ENCODE results near the gene CYB561D1. TPM values are rescaled to one million over a fixed set of nuclear protein-coding genes. Genes with fewer than 3 reads are reported as not detected.

Gene CYB561D1
- total and polyA plus RNA-seq, 2 of the 13 experiments (the other 11 are each of a cell fraction or from before 2014, with no cell fraction given), result 3.9 to 4.1 TPM

DNA sequence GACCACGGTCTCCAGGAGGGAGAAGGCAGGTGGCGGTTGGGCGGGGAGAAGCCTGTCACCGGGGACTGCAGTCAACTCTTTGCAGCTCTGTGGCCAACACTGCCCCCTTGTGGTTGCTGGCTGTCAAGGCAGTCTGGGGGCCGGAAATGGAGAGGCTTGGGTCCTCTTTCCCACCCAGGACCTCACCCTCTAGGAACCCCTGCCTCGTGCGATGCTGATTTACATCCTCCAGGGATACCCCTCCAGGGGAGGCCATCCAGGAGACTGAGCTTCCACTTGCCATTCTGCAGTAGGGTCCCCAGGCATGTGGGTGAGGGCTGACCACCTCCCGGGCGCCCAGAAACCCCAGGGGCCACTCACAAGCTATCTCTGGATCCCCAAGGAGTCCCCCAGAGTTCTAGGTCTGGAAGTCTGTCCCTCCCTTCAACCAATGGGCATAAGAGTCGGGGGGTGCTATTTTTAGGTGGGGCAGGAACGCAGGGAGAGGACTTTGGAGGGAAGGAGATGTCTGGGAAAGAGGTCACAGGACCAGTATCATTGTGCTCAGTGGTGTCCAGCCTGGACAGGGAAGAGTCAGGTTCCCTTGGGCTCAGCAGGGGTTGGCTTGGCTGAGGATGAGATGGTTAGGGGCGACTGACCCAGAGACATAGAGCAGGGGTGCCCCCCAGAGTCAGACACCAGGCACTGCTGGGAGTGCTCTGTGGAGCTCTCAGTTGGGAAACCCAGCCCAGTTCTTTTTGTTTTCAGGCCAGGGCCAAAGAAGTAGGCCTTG lies 38.7 kb downstream of the CYB561D1 start:
- CTCF ChIA-PET (ENCODE audit: low intra/inter-chr PET ratio, low total read pairs), result interaction anchor here (0.7 to 4.5 kb wide), 6 partner anchors 30 to 269 kb away, joined by 3 to 81 read pairs (median 20); partner anchors contain the start of gene CYB561D1
- peaks cover 8 to 46% of the 10 kb centered on the region in 2 experiments; a peak in 4 of 5 replicates for H3K27me3 ChIP-seq (ENCODE audit: control insufficient read depth in 1 of 2, insufficient read depth in 2 of 2, low read length in 2 of 2)
- TF ChIP-seq TARDBP (CRISPR knock-in tag; IDR thresholded peaks at IDR 0.05) (0 out of 2 replicates have a peak, but pooled peaks have one; percentile 29), RAD51 (IDR thresholded peaks at IDR 0.05; ENCODE audit: borderline replicate concordance) (no peak), KDM3A (CRISPR knock-in tag; IDR thresholded peaks at IDR 0.05; ENCODE audit: low read depth) (0 out of 2 replicates have a peak, but pooled peaks have one; percentile 28), TBX2 (CRISPR knock-in tag; IDR thresholded peaks at IDR 0.05; ENCODE audit: borderline replicate concordance) (peak; percentile 43; the same call in 1 of the 2 replicates), ZFX (CRISPR knock-in tag; IDR thresholded peaks at IDR 0.05; ENCODE audit: low read depth) (0 out of 2 replicates have a peak, but pooled peaks have one; percentile 40), ZNF773 (CRISPR knock-in tag; IDR thresholded peaks at IDR 0.05; ENCODE audit: borderline replicate concordance) (no peak), ZNF230 (CRISPR knock-in tag; IDR thresholded peaks at IDR 0.05) (0 out of 2 replicates have a peak, but pooled peaks have one; percentile 26), ZNF253 (CRISPR knock-in tag; IDR thresholded peaks at IDR 0.05; ENCODE audit: borderline replicate concordance) (no peak), GTF3A (CRISPR knock-in tag; conservative IDR thresholded peaks at IDR 0.05) (0 out of 2 replicates have a peak, but pooled peaks have one; percentile 43)
- TF ChIP-seq, protein P1, sequence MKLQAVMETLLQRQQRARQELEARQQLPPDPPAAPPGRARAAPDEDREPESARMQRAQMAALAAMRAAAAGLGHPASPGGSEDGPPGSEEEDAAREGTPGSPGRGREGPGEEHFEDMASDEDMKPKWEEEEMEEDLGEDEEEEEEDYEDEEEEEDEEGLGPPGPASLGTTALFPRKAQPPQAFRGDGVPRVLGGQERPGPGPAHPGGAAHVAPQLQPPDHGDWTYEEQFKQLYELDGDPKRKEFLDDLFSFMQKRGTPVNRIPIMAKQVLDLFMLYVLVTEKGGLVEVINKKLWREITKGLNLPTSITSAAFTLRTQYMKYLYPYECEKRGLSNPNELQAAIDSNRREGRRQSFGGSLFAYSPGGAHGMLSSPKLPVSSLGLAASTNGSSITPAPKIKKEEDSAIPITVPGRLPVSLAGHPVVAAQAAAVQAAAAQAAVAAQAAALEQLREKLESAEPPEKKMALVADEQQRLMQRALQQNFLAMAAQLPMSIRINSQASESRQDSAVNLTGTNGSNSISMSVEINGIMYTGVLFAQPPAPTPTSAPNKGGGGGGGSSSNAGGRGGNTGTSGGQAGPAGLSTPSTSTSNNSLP (IDR thresholded peaks at IDR 0.05; ENCODE audit: low read depth, low read length), result no peak
- TF ChIP-seq, protein P2, sequence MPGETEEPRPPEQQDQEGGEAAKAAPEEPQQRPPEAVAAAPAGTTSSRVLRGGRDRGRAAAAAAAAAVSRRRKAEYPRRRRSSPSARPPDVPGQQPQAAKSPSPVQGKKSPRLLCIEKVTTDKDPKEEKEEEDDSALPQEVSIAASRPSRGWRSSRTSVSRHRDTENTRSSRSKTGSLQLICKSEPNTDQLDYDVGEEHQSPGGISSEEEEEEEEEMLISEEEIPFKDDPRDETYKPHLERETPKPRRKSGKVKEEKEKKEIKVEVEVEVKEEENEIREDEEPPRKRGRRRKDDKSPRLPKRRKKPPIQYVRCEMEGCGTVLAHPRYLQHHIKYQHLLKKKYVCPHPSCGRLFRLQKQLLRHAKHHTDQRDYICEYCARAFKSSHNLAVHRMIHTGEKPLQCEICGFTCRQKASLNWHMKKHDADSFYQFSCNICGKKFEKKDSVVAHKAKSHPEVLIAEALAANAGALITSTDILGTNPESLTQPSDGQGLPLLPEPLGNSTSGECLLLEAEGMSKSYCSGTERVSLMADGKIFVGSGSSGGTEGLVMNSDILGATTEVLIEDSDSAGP (CRISPR knock-in tag; IDR thresholded peaks at IDR 0.05; ENCODE audit: borderline replicate concordance), result peak; percentile 49; the same call in 1 of the 2 replicates
- TF ChIP-seq, protein P3, sequence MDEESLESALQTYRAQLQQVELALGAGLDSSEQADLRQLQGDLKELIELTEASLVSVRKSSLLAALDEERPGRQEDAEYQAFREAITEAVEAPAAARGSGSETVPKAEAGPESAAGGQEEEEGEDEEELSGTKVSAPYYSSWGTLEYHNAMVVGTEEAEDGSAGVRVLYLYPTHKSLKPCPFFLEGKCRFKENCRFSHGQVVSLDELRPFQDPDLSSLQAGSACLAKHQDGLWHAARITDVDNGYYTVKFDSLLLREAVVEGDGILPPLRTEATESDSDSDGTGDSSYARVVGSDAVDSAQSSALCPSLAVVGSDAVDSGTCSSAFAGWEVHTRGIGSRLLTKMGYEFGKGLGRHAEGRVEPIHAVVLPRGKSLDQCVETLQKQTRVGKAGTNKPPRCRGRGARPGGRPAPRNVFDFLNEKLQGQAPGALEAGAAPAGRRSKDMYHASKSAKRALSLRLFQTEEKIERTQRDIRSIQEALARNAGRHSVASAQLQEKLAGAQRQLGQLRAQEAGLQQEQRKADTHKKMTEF (CRISPR knock-in tag; IDR thresholded peaks at IDR 0.05), result peak; percentile 40; the same call in 1 of the 2 replicates
- TF ChIP-seq, protein P4, sequence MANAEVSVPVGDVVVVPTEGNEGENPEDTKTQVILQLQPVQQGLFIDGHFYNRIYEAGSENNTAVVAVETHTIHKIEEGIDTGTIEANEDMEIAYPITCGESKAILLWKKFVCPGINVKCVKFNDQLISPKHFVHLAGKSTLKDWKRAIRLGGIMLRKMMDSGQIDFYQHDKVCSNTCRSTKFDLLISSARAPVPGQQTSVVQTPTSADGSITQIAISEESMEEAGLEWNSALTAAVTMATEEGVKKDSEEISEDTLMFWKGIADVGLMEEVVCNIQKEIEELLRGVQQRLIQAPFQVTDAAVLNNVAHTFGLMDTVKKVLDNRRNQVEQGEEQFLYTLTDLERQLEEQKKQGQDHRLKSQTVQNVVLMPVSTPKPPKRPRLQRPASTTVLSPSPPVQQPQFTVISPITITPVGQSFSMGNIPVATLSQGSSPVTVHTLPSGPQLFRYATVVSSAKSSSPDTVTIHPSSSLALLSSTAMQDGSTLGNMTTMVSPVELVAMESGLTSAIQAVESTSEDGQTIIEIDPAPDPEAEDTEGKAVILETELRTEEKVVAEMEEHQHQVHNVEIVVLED (CRISPR knock-in tag; IDR thresholded peaks at IDR 0.05; ENCODE audit: borderline replicate concordance), result peak; percentile 21; the same call in 1 of the 2 replicates

More for the DNA sequence above, 38.7 kb downstream of the CYB561D1 start:
- peaks cover 19% of the 10 kb centered on the region; the same call in 1 of the 2 replicates for H3K4me1 ChIP-seq (ENCODE audit: insufficient read depth, low read length)
- no TSS peak for BruUV-seq (replicated peaks)
- intact Hi-C loops (cut with micrococcal nuclease; ENCODE audit: unreplicated experiment) (loop anchor here (1.0 kb wide), 2 partner anchors 34 to 38 kb away; partner anchors contain the start of gene CYB561D1), in situ Hi-C loops (cut with HindIII; ENCODE audit: extremely low pct_ligation_motif_present, low pct_unique_long_range_greater_than_20kb) (loop anchor here (5.0 to 10.0 kb wide), 2 partner anchors 40 to 268 kb away; partner anchors contain the start of gene CYB561D1)
- no peaks in the 10 kb centered on the region for H3K79me2 ChIP-seq (ENCODE audit: insufficient read depth, low read length)
- H3K36me3 ChIP-seq (replicated peaks in 1 of 2; ENCODE audit: control insufficient read depth in 1 of 2, insufficient read depth in 2 of 2, low read length in 2 of 2), result no peaks in the 10 kb centered on the region
- peak overlapping the region in 2 of 3 experiments; percentile 29 to 67; a peak in 2 of 6 replicates for H3K4me3 ChIP-seq (replicated peaks in 1 of 3; ENCODE audit: insufficient read depth in 1 of 3, low read depth in 2 of 3, low read length in 3 of 3)
- no peak overlapping the region for H3K27ac ChIP-seq (ENCODE audit: extremely low read length, insufficient read depth, low read length)
- peak; percentile 86 for ATAC-seq
- no peaks in the 10 kb centered on the region for H4K20me1 ChIP-seq (ENCODE audit: insufficient read depth, low read length)
- peak overlapping the region; percentile 89 for H2AFZ ChIP-seq (ENCODE audit: low read length)
- WGBS (ENCODE audit: low lambda C conversion rate), result 11% methylated on average over 9 of the region's 12 CpGs
- H3K9me3 ChIP-seq (ENCODE audit: low read length), result no peaks in the 10 kb centered on the region
- H3K4me2 ChIP-seq (ENCODE audit: low read depth, low read length), result peak overlapping the region; percentile 87
- POLR2A ChIA-PET, result interaction anchor here (0.7 to 4.4 kb wide), 6 partner anchors 16 to 49 kb away, joined by 3 to 18 read pairs (median 5); partner anchors contain the start of genes AMIGO1, ATXN7L2, CYB561D1 and GNAI3
- no peak overlapping the region for H3K9ac ChIP-seq (ENCODE audit: insufficient read depth, low read depth, low read length)
- FAIRE-seq, result peak; percentile 70
- DNase-seq (ENCODE audit: low spot score), result peak; percentile 75
